Esophagus (tissue), 2 donors: Measurements from ENCODE around the gene CACNA2D3. TPM values are rescaled to one million over a fixed set of nuclear protein-coding genes. Genes with fewer than 3 reads are reported as not detected.

Experiments
- H3K27ac ChIP-seq, 2 donors: one replicate each; pipeline ENCODE4 v1.5.1; 2013; ENCODE audit warnings: low read depth in 2 of 2, mild to moderate bottlenecking in 2 of 2, inconsistent platforms in 1 of 2, low read length in 1 of 2, moderate library complexity in 1 of 2
- H3K27me3 ChIP-seq, 2 donors: one replicate each; pipeline ENCODE4 v1.6.1; 2013; ENCODE audit warnings: low read length in 2 of 2, control low read depth in 1 of 2, mild to moderate bottlenecking in 1 of 2; ENCODE audit not compliant: insufficient read depth in 2 of 2, control insufficient read depth in 1 of 2
- H3K36me3 ChIP-seq, 2 donors: one replicate each; pipeline ENCODE4 v1.6.1; 2013; ENCODE audit warnings: low read length in 1 of 2; ENCODE audit not compliant: control insufficient read depth in 2 of 2, insufficient read depth in 2 of 2
- H3K4me1 ChIP-seq, 2 donors: one replicate each; pipeline ENCODE4 v1.6.1; 2013; ENCODE audit warnings: low read length in 1 of 2; ENCODE audit not compliant: control insufficient read depth in 2 of 2, insufficient read depth in 2 of 2
- H3K4me3 ChIP-seq, 2 donors: one replicate each; pipeline ENCODE4 v1.5.1; 2013; ENCODE audit warnings: low read length in 2 of 2, mild to moderate bottlenecking in 2 of 2, low read depth in 1 of 2, moderate library complexity in 1 of 2
- H3K9me3 ChIP-seq, 2 donors: one replicate each; pipeline ENCODE4 v1.6.1; 2013; ENCODE audit warnings: mild to moderate bottlenecking in 2 of 2, low read depth in 1 of 2, low read length in 1 of 2, moderate library complexity in 1 of 2; ENCODE audit not compliant: control insufficient read depth in 2 of 2, insufficient read depth in 1 of 2
- WGBS, 2 donors: extraction: QIAGEN DNeasy Blood & Tissue Kit; methylation state at CpG; one replicate each; pipeline ENCODE4 v1.1.7; 2013; 5-methylcytosine and 5-hydroxymethylcytosine counted together
- polyA plus RNA-seq, 2 donors: library from polyadenylated mRNA; stranded (reverse); fragments of 200-250 nt; gene quantifications; one replicate each; pipeline ENCODE4 v1.2.3, GENCODE V29; 2013
- donor health status: healthy with polysubstance abuse.
- donor health status: Bipolar disorder and iron deficiency.

The CACNA2D3 gene
- polyA plus RNA-seq, 2 donors = 1.7 to 1.8 TPM

DNA sequence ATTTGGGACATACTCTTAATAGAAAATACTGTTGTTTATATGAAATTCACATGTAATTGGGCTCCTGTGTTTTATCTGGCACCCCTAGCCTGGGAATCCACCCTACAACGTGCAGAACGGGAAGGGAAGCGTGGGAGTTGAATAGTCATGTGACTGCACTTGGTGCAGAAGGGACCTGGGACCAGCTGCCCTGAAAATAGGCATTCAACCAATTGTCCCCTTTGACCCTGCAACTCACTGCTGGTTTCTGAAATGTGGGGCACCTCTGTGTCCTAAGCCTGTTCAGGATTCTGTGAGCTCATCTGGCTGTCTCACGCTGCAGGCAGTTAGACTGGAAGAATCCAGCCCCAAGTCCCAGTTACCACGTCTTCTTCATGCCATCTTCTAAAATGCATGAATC is 79.7 kb downstream of the CACNA2D3 start:
- Histone ChIP-seq H3K4me3 (no peak overlapping the region), H3K27ac (no peak overlapping the region), H3K27me3 (no peaks in the 10 kb centered on the region), H3K4me1 (no peaks in the 10 kb centered on the region), H3K9me3 (no peaks in the 10 kb centered on the region), H3K36me3 (no peaks in the 10 kb centered on the region)
- WGBS, 2 donors = 61 to 69% methylated on average over 5 of the region's 5 CpGs

DNA sequence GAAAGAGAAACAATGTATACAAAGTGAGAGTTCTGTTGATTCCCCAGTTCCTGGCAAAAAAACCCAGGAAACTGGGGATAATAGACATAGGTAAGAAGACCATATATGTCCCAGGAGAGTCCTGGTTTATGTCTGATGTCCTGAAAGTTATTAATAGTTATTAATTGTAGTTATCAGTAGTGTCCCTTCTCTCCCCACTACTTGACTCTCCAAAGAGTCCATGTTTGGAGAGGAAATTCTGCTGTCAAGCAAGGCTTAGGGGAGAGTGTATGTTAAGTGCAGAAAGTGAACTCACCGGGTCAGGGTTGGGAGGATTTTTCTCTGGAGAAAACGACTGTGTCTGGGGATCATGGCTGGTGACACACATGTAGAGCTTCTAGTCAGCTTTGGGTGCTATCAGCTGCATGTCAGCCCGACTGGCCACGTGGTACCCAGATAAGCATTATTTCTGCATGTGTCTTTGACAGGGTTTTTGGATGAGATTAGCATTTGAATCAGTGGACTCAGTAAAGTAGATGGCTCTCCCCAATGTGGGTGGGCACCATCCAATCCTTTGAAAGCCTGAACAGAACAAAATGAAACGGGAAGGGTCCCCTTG is 80.4 kb downstream of the CACNA2D3 start:
- H3K27me3 ChIP-seq = no peaks in the 10 kb centered on the region
- no peaks in the 10 kb centered on the region for H3K9me3 ChIP-seq
- H3K4me3 ChIP-seq = no peak overlapping the region
- WGBS, 2 donors = 60 to 64% methylated on average over 5 of the region's 5 CpGs
- no peaks in the 10 kb centered on the region for H3K4me1 ChIP-seq
- no peak overlapping the region for H3K27ac ChIP-seq
- H3K36me3 ChIP-seq = no peaks in the 10 kb centered on the region

DNA sequence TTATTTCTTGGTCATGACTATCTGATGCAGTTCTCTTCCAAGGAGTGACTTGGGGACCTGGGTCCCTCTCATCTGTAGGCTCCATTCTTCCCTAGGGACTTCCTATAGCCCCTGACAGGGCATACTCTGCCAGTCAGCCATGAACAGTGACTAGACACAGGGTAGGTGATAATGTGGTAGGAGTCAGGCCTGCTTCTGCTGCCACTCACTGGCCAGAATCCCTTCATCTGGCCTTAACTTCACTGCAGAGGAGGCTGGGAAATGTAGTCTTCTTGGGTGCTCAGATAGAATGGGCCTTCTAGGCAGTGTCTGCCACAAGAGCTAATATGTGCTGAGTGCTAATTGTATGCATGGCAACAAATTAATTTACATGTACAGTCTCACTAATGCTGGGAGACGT is 84.5 kb downstream of the CACNA2D3 start:
- H3K27me3 ChIP-seq = no peaks in the 10 kb centered on the region
- peak overlapping the region in 1 of 2 donors; percentile 45 for H3K27ac ChIP-seq
- peaks cover 0 to 2% of the 10 kb centered on the region in 2 donors for H3K9me3 ChIP-seq
- H3K4me3 ChIP-seq = no peak overlapping the region
- peaks cover 0 to 2% of the 10 kb centered on the region in 2 donors for H3K4me1 ChIP-seq
- WGBS, 2 donors = 75 to 82% methylated on average over 1 of the region's 1 CpG
- no peaks in the 10 kb centered on the region for H3K36me3 ChIP-seq

DNA sequence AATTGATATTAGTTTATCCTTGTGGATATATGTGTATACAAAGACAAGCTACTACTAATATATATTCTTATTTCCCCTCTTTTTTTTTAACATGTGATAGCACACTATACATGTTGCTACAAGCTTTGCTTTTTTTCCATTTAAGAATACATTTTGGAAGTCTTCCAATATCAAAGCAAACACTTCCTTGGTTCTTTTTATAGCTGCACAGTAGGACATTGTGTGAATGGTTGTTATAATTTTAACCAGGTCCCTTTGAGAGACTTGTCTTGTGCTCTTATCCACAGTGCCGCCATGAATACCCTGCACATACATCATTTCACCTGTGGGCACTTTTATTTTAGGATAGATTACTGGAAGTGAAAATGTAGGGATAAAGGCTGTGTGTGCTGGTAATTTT is 88.7 kb downstream of the CACNA2D3 start:
- Histone ChIP-seq H3K4me3 (no peak overlapping the region), H3K36me3 (no peaks in the 10 kb centered on the region), H3K27ac (no peak overlapping the region), H3K27me3 (no peaks in the 10 kb centered on the region), H3K9me3 (peaks cover 0 to 2% of the 10 kb centered on the region in 2 donors), H3K4me1 (peaks cover 0 to 2% of the 10 kb centered on the region in 2 donors)
- 44 to 48% methylated on average over 1 of the region's 1 CpG for WGBS, 2 donors

DNA sequence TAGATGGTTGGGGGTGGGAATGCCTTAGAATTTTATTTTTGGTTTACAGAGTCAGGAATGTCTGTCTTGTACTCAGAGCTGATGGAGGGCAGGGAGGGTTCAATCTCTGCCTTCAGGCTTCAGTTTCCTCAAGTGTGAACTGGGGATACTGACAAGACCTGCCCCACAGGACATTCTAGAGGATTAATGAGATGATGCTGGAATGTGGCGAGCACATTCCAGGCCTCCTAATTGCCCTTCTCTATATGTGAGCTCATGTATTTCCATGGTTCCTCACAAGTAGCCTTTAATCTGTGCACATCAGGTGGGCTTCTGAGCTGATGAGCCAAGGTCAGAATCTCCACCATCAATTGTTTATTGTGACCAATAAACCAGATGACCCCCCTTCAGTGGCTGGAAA is 90.4 kb downstream of the CACNA2D3 start:
- H3K27ac ChIP-seq = no peak overlapping the region
- WGBS, 2 donors = 88 to 90% methylated on average over 1 of the region's 1 CpG
- H3K9me3 ChIP-seq = peaks cover 0 to 4% of the 10 kb centered on the region in 2 donors
- H3K4me3 ChIP-seq = no peak overlapping the region
- H3K27me3 ChIP-seq = no peaks in the 10 kb centered on the region
- peaks cover 0 to 2% of the 10 kb centered on the region in 2 donors for H3K4me1 ChIP-seq
- no peaks in the 10 kb centered on the region for H3K36me3 ChIP-seq

DNA sequence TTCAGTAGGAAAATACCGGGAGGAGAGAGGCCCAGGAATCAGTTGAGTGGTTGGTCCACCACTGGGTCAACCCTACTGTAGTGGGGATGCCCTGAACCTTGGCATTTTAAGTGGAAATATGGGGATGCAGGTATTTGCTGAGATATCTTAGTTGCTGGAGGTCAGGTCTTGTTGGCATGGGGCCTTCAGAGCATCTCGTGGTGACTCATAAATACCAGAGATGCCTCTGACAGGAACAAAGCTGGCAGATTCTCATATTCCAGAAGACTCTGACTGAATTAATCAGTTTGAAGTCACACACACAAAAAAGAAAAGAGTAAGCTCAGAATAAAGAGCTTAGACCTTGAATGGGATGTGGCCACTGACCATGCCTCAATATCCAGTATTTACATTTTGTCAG is 91.6 kb downstream of the CACNA2D3 start:
- 54 to 65% methylated on average over 2 of the region's 2 CpGs for WGBS, 2 donors
- Histone ChIP-seq H3K4me1 (peaks cover 0 to 2% of the 10 kb centered on the region in 2 donors), H3K9me3 (peaks cover 0 to 2% of the 10 kb centered on the region in 2 donors), H3K4me3 (no peak overlapping the region), H3K27me3 (no peaks in the 10 kb centered on the region), H3K27ac (no peak overlapping the region), H3K36me3 (no peaks in the 10 kb centered on the region)

DNA sequence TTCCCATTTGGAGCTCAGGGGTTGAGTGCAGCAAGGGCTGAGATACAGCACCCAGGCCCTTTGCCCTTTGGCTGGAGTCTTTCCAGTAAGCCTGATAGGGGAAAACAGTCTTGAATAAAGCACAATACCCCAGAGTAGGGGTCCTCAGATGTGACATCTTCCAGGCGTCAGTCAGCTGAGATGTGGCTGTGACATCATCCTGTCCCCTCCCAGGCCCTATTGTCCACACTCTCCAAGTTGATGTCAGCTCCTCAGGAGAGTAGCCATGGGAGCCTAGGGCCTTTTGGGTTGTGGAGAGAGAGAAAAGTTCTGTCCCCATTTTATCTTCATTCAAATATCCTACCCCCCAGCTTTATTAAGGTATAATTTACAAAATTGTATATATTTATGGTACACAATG is 92.5 kb downstream of the CACNA2D3 start:
- no peak overlapping the region for H3K4me3 ChIP-seq
- H3K36me3 ChIP-seq = no peaks in the 10 kb centered on the region
- no peak overlapping the region for H3K27ac ChIP-seq
- peaks cover 0 to 2% of the 10 kb centered on the region in 2 donors for H3K9me3 ChIP-seq
- 83 to 90% methylated on average over 1 of the region's 1 CpG for WGBS, 2 donors
- H3K27me3 ChIP-seq = no peaks in the 10 kb centered on the region
- peaks cover 0 to 2% of the 10 kb centered on the region in 2 donors for H3K4me1 ChIP-seq

DNA sequence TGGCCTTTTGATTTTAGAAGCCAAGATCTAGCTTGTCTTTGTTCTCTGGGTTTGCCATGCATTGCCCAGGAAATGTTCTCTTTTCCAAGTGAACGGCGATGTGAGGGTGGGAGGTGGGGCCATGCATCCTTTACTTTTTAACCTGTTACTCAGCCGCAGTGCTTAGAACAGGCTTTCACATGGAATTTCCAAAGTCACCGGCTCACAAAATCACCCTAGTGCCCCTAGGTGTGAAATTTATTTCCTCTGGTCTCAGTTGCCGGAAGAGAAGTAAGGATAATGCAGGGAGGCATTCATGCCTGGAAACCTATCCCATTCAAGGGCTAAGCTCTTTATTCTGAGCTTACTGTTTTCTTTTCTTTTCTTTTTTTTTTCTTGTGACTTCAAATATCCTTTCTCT is 93.2 kb downstream of the CACNA2D3 start:
- H3K27ac ChIP-seq = no peak overlapping the region
- no peaks in the 10 kb centered on the region for H3K36me3 ChIP-seq
- H3K27me3 ChIP-seq = no peaks in the 10 kb centered on the region
- no peak overlapping the region for H3K4me3 ChIP-seq
- H3K4me1 ChIP-seq = peaks cover 0 to 2% of the 10 kb centered on the region in 2 donors
- WGBS, 2 donors = 73 to 75% methylated on average over 5 of the region's 5 CpGs
- H3K9me3 ChIP-seq = peaks cover 0 to 2% of the 10 kb centered on the region in 2 donors

DNA sequence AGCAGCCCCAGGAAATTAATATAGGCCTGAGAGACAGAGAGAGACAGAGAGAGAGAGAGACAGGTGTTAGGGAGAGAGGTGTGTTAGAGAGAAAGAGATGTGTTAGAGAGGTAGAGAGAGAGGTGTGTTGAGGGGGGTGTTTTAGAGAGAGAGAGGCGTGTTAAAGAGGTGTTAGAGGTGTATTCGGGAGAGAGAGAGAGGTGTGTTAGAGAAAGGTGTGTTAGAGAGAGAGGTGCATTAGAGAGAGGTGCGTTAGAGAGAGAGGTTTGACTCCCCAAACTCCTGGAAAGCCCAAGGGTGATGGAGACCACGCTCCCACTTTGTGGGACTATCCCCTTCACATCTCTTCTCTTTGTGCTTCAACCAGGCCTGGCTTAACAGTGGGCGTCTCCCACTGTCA is 95.5 kb downstream of the CACNA2D3 start:
- H3K9me3 ChIP-seq = peaks cover 0 to 2% of the 10 kb centered on the region in 2 donors
- H3K36me3 ChIP-seq = no peaks in the 10 kb centered on the region

DNA sequence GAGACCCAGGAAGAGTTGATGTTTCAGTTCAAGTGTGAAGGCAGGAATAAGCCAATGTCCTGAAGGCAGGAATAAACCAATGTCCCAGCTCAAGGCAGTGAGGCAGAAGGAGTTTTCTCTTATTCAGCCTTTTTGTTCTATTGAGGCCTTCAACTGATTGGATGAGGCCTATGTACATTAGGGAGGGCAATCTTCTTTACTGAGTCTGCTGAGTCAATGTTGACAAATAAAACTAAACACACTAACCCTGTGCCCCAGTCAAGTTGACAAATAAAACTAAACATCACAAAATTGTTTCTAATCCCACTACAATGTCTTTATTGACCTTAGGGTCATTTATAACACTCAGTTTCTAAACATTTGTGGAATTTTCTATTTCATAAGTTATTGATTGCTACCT is 100.0 kb downstream of the CACNA2D3 start:
- H3K27ac ChIP-seq = no peak overlapping the region
- H3K9me3 ChIP-seq = no peaks in the 10 kb centered on the region
- no peaks in the 10 kb centered on the region for H3K36me3 ChIP-seq
- H3K4me1 ChIP-seq = no peaks in the 10 kb centered on the region
- no peak overlapping the region for H3K4me3 ChIP-seq
- no peaks in the 10 kb centered on the region for H3K27me3 ChIP-seq

More for the DNA sequence above, 95.5 kb downstream of the CACNA2D3 start:
- H3K4me3 ChIP-seq = no peak overlapping the region
- H3K4me1 ChIP-seq = no peaks in the 10 kb centered on the region
- H3K27ac ChIP-seq = no peak overlapping the region
- no peaks in the 10 kb centered on the region for H3K27me3 ChIP-seq
- 73 to 83% methylated on average over 5 of the region's 5 CpGs for WGBS, 2 donors
